Measurements from ENCODE around the gene COL18A1. TPM values are rescaled to one million over a fixed set of nuclear protein-coding genes. Genes with fewer than 3 reads are reported as not detected.

The COL18A1 gene
- polyA plus RNA-seq, 1 donor (not counting 4 experiments of a cell fraction or from before 2014, with no cell fraction given): 13.0 TPM

- Histone ChIP-seq H3K9me3 (ENCODE audit: control insufficient read depth, low read depth, low read length) (no peaks in the 10 kb centered on the region), H3K79me2 (ENCODE audit: control insufficient read depth, insufficient read depth, low read length) (no peaks in the 10 kb centered on the region), H2AFZ (ENCODE audit: control insufficient read depth, low read length) (no peak overlapping the region), H3K36me3 (ENCODE audit: control insufficient read depth in 2 of 2, extremely low read depth in 1 of 2, insufficient read depth in 2 of 2, low read length in 2 of 2) (no peaks in the 10 kb centered on the region), H3K9me1 (ENCODE audit: control insufficient read depth, extremely low read depth, insufficient read depth, low read length) (no peaks in the 10 kb centered on the region), H3K4me3 (ENCODE audit: control insufficient read depth in 2 of 3, extremely low read depth in 1 of 3, insufficient read depth in 2 of 3, low read depth in 1 of 3, low read length in 3 of 3) (no peak overlapping the region), H3K27ac (ENCODE audit: control insufficient read depth, insufficient read depth, low read length) (no peak overlapping the region), H4K20me1 (ENCODE audit: control insufficient read depth, extremely low read depth, insufficient read depth, low read length) (peaks cover 3% of the 10 kb centered on the region), H3K4me2 (ENCODE audit: control insufficient read depth, extremely low read depth, insufficient read depth, low read depth, low read length) (no peak overlapping the region), H3K27me3 (ENCODE audit: control insufficient read depth, extremely low read depth, insufficient read depth, low read length) (peaks cover 55% of the 10 kb centered on the region), H3K4me1 (ENCODE audit: control insufficient read depth, extremely low read depth, insufficient read depth, low read length) (peaks cover 12% of the 10 kb centered on the region), H3K9ac (ENCODE audit: control insufficient read depth, extremely low read depth, insufficient read depth, low read length) (no peak overlapping the region)
- dilution Hi-C loops (cut with MboI; ENCODE audit: extremely low pct_ligation_motif_present, low sequenced_read_pairs): no loop called here
- TF ChIP-seq CTCF (optimal IDR thresholded peaks at IDR 0.05 in 1 of 3, IDR thresholded peaks at IDR 0.05 in 1 of 3, conservative IDR thresholded peaks at IDR 0.05 in 1 of 3; ENCODE audit: extremely low read depth in 1 of 3, insufficient read depth in 2 of 3, low read length in 3 of 3) (no peak), EZH2 (IDR thresholded peaks at IDR 0.05; ENCODE audit: low read length) (no peak)
- DNase-seq (ENCODE audit: low read depth, low spot score) (no peak), FAIRE-seq (no peak)
Observed at GRCh38 chr21:45382697-45382997, 22.3 kb upstream of the COL18A1 start.

DNA sequence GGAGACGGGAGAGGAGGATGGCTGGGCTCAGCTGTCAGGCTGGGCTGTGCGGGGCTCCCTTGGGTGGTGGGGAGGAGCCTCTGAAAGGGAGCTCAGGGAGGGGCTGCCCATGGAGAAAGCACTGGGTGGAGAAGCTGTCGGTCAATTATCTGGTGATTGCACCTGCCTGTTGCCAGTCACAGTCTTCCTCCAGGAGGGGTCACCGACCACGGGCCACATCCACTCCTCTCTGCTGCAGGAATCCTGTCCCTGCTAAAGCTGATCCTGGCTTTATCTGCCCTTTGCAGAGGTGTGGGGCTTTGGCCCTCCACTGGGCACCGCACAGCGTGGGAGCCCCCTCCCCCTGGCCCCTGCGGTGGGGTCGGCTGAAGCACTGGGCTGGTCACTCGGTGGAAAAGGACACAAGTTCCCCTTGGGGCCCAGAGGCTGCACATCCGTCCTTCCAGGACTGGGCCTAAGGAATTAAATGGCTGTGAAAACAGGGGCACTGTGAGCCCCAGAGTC lies 21.8 kb upstream of the COL18A1 start:
- no peaks in the 10 kb centered on the region for H3K79me2 ChIP-seq (ENCODE audit: control insufficient read depth, insufficient read depth, low read length)
- DNase-seq (ENCODE audit: low read depth, low spot score): no peak

More for the DNA sequence above, 21.8 kb upstream of the COL18A1 start:
- Histone ChIP-seq H3K4me1 (ENCODE audit: control insufficient read depth, extremely low read depth, insufficient read depth, low read length) (peaks cover 12% of the 10 kb centered on the region), H3K27ac (ENCODE audit: control insufficient read depth, insufficient read depth, low read length) (no peak overlapping the region), H3K9me1 (ENCODE audit: control insufficient read depth, extremely low read depth, insufficient read depth, low read length) (no peaks in the 10 kb centered on the region), H3K9ac (ENCODE audit: control insufficient read depth, extremely low read depth, insufficient read depth, low read length) (no peak overlapping the region), H3K9me3 (ENCODE audit: control insufficient read depth, low read depth, low read length) (no peaks in the 10 kb centered on the region), H3K36me3 (ENCODE audit: control insufficient read depth in 2 of 2, extremely low read depth in 1 of 2, insufficient read depth in 2 of 2, low read length in 2 of 2) (no peaks in the 10 kb centered on the region), H3K4me2 (ENCODE audit: control insufficient read depth, extremely low read depth, insufficient read depth, low read depth, low read length) (no peak overlapping the region), H3K4me3 (ENCODE audit: control insufficient read depth in 2 of 3, extremely low read depth in 1 of 3, insufficient read depth in 2 of 3, low read depth in 1 of 3, low read length in 3 of 3) (no peak overlapping the region), H2AFZ (ENCODE audit: control insufficient read depth, low read length) (no peak overlapping the region), H3K27me3 (ENCODE audit: control insufficient read depth, extremely low read depth, insufficient read depth, low read length) (peaks cover 56% of the 10 kb centered on the region), H4K20me1 (ENCODE audit: control insufficient read depth, extremely low read depth, insufficient read depth, low read length) (peaks cover 3% of the 10 kb centered on the region)
- FAIRE-seq: no peak
- TF ChIP-seq CTCF (optimal IDR thresholded peaks at IDR 0.05 in 1 of 3, IDR thresholded peaks at IDR 0.05 in 1 of 3, conservative IDR thresholded peaks at IDR 0.05 in 1 of 3; ENCODE audit: extremely low read depth in 1 of 3, insufficient read depth in 2 of 3, low read length in 3 of 3) (no peak), EZH2 (IDR thresholded peaks at IDR 0.05; ENCODE audit: low read length) (no peak)
- dilution Hi-C loops (cut with MboI; ENCODE audit: extremely low pct_ligation_motif_present, low sequenced_read_pairs): no loop called here

Data from keratinocyte (primary cell).